ENCODE data around the gene SCML2.

Gene SCML2

GRCh38 chrX:18297251-18297650 lies 57.2 kb downstream of the SCML2 start:
- DNase-seq: no peak
- H3K4me1 ChIP-seq: no peaks in the 10 kb centered on the region
- H3K4me3 ChIP-seq (ENCODE audit: low read depth, low read length): no peak overlapping the region
- no peaks in the 10 kb centered on the region for H3K27me3 ChIP-seq
- TF ChIP-seq, protein P1, sequence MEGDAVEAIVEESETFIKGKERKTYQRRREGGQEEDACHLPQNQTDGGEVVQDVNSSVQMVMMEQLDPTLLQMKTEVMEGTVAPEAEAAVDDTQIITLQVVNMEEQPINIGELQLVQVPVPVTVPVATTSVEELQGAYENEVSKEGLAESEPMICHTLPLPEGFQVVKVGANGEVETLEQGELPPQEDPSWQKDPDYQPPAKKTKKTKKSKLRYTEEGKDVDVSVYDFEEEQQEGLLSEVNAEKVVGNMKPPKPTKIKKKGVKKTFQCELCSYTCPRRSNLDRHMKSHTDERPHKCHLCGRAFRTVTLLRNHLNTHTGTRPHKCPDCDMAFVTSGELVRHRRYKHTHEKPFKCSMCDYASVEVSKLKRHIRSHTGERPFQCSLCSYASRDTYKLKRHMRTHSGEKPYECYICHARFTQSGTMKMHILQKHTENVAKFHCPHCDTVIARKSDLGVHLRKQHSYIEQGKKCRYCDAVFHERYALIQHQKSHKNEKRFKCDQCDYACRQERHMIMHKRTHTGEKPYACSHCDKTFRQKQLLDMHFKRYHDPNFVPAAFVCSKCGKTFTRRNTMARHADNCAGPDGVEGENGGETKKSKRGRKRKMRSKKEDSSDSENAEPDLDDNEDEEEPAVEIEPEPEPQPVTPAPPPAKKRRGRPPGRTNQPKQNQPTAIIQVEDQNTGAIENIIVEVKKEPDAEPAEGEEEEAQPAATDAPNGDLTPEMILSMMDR (IDR thresholded peaks at IDR 0.05; ENCODE audit: low read depth, low read length): no peak
- H3K36me3 ChIP-seq: no peaks in the 10 kb centered on the region
- H3K9me3 ChIP-seq: no peaks in the 10 kb centered on the region

- DNase-seq: no peak
- H3K36me3 ChIP-seq: no peaks in the 10 kb centered on the region
- TF ChIP-seq, protein P1 (IDR thresholded peaks at IDR 0.05; ENCODE audit: low read depth, low read length): no peak
- no peaks in the 10 kb centered on the region for H3K27me3 ChIP-seq
- no peak overlapping the region for H3K4me3 ChIP-seq (ENCODE audit: low read depth, low read length)
- no peaks in the 10 kb centered on the region for H3K4me1 ChIP-seq
- no peaks in the 10 kb centered on the region for H3K9me3 ChIP-seq
Observed at GRCh38 chrX:18294893-18295292, 59.6 kb downstream of the SCML2 start.

DNA sequence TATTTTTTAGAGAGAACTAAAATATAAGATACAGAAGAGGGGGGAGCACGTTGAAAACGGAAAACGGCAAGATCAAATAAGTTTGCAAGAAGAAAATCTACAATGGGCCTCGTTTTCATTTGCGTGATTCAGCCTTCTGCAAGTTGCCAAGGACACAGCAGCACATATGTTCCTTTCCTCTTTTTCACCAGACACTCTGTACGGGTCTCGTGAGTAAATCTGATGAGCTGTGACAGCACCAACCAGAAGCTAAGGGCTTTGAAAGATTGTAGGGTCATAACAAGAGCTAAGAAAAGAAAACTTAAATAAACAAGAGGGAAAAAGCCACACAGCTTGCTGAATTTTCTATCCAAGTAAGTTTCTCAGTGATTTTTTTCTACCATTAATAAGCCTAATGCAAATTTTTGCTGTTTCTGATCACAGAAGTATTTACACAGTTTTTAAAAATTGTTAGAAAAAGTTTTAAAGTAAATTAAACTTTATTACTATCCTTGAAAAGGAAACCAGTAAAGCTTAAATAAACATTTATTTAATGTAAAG lies 63.4 kb downstream of the SCML2 start:
- TF ChIP-seq, protein P1 (IDR thresholded peaks at IDR 0.05; ENCODE audit: low read depth, low read length): no peak
- Histone ChIP-seq H3K27me3 (no peaks in the 10 kb centered on the region), H3K9me3 (no peaks in the 10 kb centered on the region), H3K4me1 (no peaks in the 10 kb centered on the region), H3K36me3 (no peaks in the 10 kb centered on the region), H3K4me3 (ENCODE audit: low read depth, low read length) (no peak overlapping the region)
- no peak for DNase-seq

- H3K4me3 ChIP-seq (ENCODE audit: low read depth, low read length): no peak overlapping the region
- no peaks in the 10 kb centered on the region for H3K4me1 ChIP-seq
- H3K36me3 ChIP-seq: no peaks in the 10 kb centered on the region
- no peaks in the 10 kb centered on the region for H3K9me3 ChIP-seq
- DNase-seq: no peak
- no peaks in the 10 kb centered on the region for H3K27me3 ChIP-seq
- TF ChIP-seq, protein P1 (IDR thresholded peaks at IDR 0.05; ENCODE audit: low read depth, low read length): no peak
Observed at GRCh38 chrX:18290200-18290599, 64.3 kb downstream of the SCML2 start.

DNA sequence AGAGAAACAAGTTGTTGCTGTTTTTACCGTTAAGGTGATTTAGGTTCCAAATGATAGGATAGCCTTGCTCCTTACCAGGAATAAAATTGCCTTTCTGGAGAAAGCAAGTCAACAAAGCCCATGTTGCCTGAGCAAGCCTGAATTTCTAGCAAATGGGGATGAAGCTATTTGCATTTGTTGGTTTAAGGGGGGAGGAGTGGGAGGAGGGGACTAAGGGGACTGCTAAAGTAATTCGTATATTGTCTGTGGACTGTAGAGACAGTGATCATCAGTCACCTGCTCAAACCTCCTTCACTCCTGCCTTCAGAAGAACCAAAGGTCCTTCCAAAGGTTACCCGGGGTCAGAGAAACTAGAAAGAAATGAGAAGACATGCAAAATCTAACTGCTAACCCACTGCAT lies 65.8 kb downstream of the SCML2 start:
- H3K27me3 ChIP-seq: no peaks in the 10 kb centered on the region
- H3K4me1 ChIP-seq: no peaks in the 10 kb centered on the region
- TF ChIP-seq, protein P1 (IDR thresholded peaks at IDR 0.05; ENCODE audit: low read depth, low read length): no peak
- H3K36me3 ChIP-seq: no peaks in the 10 kb centered on the region
- no peak for DNase-seq
- H3K9me3 ChIP-seq: no peaks in the 10 kb centered on the region
- H3K4me3 ChIP-seq (ENCODE audit: low read depth, low read length): no peak overlapping the region

- H3K36me3 ChIP-seq: no peaks in the 10 kb centered on the region
- DNase-seq: no peak
- H3K9me3 ChIP-seq: no peaks in the 10 kb centered on the region
- no peak overlapping the region for H3K4me3 ChIP-seq (ENCODE audit: low read depth, low read length)
- H3K27me3 ChIP-seq: no peaks in the 10 kb centered on the region
- TF ChIP-seq, protein P1 (IDR thresholded peaks at IDR 0.05; ENCODE audit: low read depth, low read length): no peak
- no peaks in the 10 kb centered on the region for H3K4me1 ChIP-seq
Observed at GRCh38 chrX:18286322-18286831, 68.1 kb downstream of the SCML2 start.
